HG02970 (cell line): ENCODE measurements around the gene DYNC2LI1.

Source experiments
- ATAC-seq: cut with Tn5 transposase; IDR thresholded peaks from one replicate; pipeline ENCODE4 v1.9.1; 2021; ENCODE audit warnings: mild to moderate bottlenecking, moderate library complexity, moderate number of reproducible peaks; ENCODE audit not compliant: unreplicated experiment, low FRiP score

DYNC2LI1 gene

GRCh38 chr2:43841949-43842865, 68.4 kb downstream of the DYNC2LI1 start:
- no peak for ATAC-seq

DNA sequence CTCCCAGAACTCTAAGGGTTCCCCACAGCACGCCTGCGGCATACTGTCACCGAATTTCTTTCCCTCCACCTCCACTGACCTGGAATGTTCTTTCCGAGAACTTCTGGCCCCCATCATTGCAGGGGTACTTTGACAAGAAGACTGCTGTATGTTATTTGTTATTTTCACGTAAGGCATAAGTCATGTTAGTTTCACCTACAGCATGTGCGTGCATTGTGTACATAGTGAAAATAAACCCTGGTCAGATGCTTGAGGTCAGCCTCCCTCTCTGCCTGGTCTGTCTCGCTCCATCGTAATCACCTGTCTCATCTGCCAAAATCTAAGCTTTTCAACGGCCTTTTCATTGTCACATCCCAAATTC, 69.0 kb downstream of the DYNC2LI1 start:
- ATAC-seq: no peak

- ATAC-seq: no peak
Measured at GRCh38 chr2:43845181-43845580, 71.3 kb downstream of the DYNC2LI1 start.

GRCh38 chr2:43846140-43846793, 72.4 kb downstream of the DYNC2LI1 start:
- ATAC-seq: no peak

DNA sequence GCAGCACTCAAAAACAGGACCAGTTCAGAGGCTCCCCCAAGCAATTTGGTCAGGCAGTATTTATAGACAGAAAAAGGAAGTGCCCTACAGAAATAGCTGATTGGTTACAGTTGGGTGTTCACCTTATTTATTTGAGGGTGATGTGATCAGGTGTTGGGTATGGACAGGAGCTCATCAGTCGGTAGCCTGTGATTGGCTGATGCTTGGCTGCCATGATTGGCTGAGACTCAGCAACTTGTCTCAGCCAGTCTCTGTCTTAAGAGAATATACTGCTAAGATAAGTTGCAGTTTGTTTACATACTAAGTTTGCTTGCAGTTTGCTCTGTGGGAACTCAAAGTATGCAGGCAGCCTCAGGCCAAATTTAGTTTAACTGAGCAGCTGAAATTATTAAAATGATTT, 74.4 kb downstream of the DYNC2LI1 start:
- ATAC-seq: no peak

DNA sequence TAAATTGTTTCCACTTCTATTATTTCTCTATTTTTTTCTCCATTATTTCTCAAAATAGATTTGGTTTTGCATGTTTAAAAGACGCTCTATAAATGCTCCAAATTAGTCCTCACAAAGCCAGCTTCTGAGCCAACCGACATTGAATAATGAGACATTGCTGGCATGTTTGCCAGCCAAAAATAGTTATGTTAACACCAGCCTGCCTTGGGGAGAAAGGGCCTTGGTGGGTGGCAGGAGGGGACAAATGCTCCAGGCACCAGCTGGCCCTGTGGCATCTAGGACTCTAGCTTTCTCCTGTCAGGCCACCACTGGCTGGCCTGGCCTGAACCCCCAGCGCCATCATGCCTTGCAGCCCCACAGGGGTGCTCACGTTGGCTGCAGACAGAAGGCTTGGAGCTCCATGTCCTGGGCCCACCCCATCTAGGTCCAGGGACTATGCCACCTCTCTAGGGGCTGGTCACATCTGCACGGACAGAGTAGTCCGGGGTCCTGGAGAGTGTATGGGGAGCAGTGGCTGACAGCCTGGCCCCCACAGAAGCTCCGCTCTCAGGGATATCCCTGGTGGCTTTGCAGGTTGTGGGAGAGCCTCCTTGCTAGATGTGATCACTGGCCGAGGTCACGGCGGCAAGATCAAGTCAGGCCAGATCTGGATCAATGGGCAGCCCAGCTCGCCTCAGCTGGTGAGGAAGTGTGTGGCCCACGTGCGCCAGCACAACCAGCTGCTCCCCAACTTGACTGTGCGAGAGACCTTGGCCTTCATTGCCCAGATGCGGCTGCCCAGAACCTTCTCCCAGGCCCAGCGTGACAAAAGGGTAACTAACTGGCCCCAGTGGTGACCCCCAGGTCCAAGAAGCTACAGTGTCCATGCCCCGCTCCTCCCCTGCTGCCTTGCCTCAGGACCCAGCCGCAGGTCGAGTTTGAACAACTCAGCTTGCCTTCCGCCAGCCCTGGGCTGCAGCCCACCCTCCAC, 77.5 kb downstream of the DYNC2LI1 start:
- ATAC-seq: no peak

DNA sequence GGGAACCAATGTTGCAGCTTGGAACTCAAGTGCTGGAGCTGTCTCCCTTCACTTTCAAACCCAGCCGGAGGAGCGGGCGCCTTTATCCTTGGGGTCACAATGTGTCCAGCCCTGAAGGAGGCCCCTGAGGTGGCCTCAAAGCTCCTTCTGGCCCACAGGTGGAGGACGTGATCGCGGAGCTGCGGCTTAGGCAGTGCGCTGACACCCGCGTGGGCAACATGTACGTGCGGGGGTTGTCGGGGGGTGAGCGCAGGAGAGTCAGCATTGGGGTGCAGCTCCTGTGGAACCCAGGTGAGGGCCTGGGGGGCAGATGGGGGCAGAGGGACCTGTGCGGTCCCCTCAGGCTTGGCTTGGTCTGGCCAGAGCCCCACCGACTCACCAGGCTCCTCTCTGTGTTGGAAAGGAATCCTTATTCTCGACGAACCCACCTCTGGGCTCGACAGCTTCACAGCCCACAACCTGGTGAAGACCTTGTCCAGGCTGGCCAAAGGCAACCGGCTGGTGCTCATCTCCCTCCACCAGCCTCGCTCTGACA, 78.4 kb downstream of the DYNC2LI1 start:
- ATAC-seq: no peak

DNA sequence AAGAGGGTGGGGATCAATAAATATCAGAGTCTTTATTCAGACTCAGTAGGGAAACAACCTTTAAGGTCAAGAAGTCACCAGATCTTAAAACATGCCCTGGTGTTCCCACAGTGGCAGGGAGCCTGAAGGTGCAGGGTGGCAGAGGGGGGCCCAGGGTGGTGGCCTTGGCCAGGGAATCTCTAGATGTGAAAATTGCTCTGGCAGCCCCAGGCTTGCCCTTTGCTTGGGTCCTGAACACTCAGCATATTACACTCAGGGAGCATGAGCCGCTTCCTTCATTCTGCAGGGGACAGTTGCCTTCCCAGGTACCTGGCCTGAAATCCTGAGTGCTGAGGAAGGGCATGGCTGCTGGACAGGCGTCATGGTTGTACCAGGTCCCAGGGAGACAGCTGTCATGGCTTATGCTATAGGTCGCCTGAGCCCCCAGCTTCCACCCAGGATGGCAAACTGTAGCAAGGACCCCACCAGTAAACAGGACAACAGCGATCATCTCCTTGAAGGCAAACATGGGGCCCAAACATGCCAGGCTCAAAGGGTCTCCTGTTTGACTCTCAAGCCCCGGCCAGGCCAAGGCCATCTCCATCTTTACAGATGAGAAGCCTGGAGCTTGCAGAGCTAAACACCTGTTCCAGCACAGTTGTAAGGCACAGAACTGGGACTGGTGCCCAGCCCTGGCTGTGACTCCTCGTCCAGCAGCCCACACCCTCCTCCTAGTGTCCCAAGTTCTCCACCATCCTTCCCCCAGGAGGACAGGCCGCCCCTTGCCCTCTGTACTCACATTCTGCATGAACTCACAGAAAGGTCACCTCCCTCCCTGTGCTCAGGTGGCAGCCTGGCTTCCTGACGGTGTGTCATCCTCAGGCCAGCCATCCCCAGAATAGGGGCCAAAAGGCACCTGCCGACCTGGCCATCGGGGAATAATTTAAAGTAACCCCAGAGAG, 79.6 kb downstream of the DYNC2LI1 start:
- no peak for ATAC-seq

DNA sequence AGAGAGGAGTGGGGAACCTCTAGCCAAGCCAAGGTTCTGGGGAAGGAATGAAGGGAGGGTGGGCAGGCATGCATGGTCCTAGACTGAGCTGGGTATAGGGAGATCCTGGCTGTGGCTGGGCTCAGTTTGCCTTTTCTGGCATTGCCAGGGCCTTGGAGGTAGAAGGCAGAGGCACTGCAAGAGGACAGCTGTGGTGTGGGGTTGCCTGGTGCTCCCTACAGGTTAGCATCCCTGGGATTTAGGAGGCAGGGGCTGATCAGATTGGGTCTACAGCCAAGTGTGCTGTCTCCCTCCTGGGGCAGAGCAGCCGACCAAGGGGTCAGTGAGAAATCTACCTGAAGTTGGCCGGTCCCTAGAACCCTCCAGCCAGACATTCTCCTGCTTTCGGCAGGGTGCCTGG, 80.8 kb downstream of the DYNC2LI1 start:
- no peak for ATAC-seq

- no peak for ATAC-seq
Measured at GRCh38 chr2:43855292-43855691, 81.5 kb downstream of the DYNC2LI1 start.
